K562 (cell line): Measurements from ENCODE around the gene CGA. TPM values are rescaled to one million over a fixed set of nuclear protein-coding genes. Genes with fewer than 3 reads are reported as not detected.

Experiments
- CTBP1 ChIP-seq: fragments of 450-650 bp; IDR thresholded peaks from 2 replicates; pipeline ENCODE4 v1.6.1; 2016; ENCODE audit warnings: borderline replicate concordance
- EWSR1 ChIP-seq: fragments of 450-650 bp; IDR thresholded peaks from 2 replicates; pipeline ENCODE4 v1.6.1; 2018; ENCODE audit warnings: borderline replicate concordance, mild to moderate bottlenecking, low read depth, moderate library complexity; ENCODE audit not compliant: partially characterized antibody
- FOXM1 ChIP-seq, 2 experiments: fragments of 450-650 bp in 1 of 2; sonication (generic) in 1 of 2; formaldehyde crosslinking in 1 of 2; IDR thresholded peaks; 2 replicates each; pipeline versions ENCODE4 v1.6.1 to v1.9.0; 2017 to 2022; ENCODE audit warnings: low read depth in 2 of 2, mild to moderate bottlenecking in 2 of 2, missing genetic modification reagents in 1 of 2, moderate library complexity in 1 of 2
- HNRNPH1 ChIP-seq: fragments of 200-400 bp; formaldehyde crosslinking; optimal IDR thresholded peaks from 2 replicates; pipeline ENCODE3; 2017; ENCODE audit warnings: low read depth, mild to moderate bottlenecking, low read length, moderate library complexity
- JUND ChIP-seq, 2 experiments: IDR thresholded peaks; 2 replicates in 1 of 2; 3 replicates in 1 of 2; pipeline ENCODE4 v1.6.1; 2011; ENCODE audit warnings: borderline replicate concordance in 2 of 2, low read depth in 2 of 2, low read length in 2 of 2, improper control_type of control experiment in 1 of 2, missing biosample characterization in 1 of 2, missing genetic modification characterization in 1 of 2, missing genetic modification reagents in 1 of 2
- KLF10 ChIP-seq: fragments of 250-450 bp; sonication (Bioruptor Pico); IDR thresholded peaks from 2 replicates; pipeline ENCODE4 v1.6.1; 2021; ENCODE audit warnings: matching md5 sums
- KLF16 ChIP-seq: IDR thresholded peaks from 2 replicates; pipeline ENCODE4 v1.6.1; 2016; ENCODE audit warnings: antibody characterized with exemption
- MAFK ChIP-seq: IDR thresholded peaks from 2 replicates; pipeline ENCODE4 v1.6.1; 2011; ENCODE audit warnings: low read length, improper control_type of control experiment
- MIER1 ChIP-seq: fragments of 450-650 bp; IDR thresholded peaks from 2 replicates; pipeline ENCODE4 v1.6.1; 2016; ENCODE audit warnings: antibody characterized with exemption, mild to moderate bottlenecking, low read depth
- POLR3A ChIP-seq: IDR thresholded peaks from 2 replicates; pipeline ENCODE4 v1.6.1; 2011; ENCODE audit warnings: borderline replicate concordance, mild to moderate bottlenecking, moderate library complexity; ENCODE audit not compliant: insufficient read length, insufficient read depth; ENCODE audit errors: extremely low read depth
- PTRF ChIP-seq: fragments of 450-650 bp; IDR thresholded peaks from 2 replicates; pipeline ENCODE4 v1.6.1; 2016; ENCODE audit warnings: mild to moderate bottlenecking, missing genetic modification characterization, missing compliant biosample characterization
- SNIP1 ChIP-seq: fragments of 450-650 bp; IDR thresholded peaks from 2 replicates; pipeline ENCODE4 v1.7.1; 2017; ENCODE audit warnings: low read depth, mild to moderate bottlenecking
- TCFL5 ChIP-seq: fragments of 250-450 bp; sonication (Bioruptor Pico); conservative IDR thresholded peaks from 2 replicates; pipeline ENCODE4 v1.6.1; 2021; ENCODE audit warnings: mild to moderate bottlenecking, moderate library complexity, matching md5 sums
- TFAM ChIP-seq: fragments of 250-450 bp; sonication (Bioruptor Pico); conservative IDR thresholded peaks from 2 replicates; pipeline ENCODE4 v1.5.0; 2021; ENCODE audit warnings: mild to moderate bottlenecking, moderate library complexity
- ZNF785 ChIP-seq: fragments of 250-450 bp; sonication (Bioruptor Pico); IDR thresholded peaks from 2 replicates; pipeline ENCODE4 v1.4.0; 2020; ENCODE audit warnings: mild to moderate bottlenecking
- polyA plus RNA-seq, 8 experiments: library from polyadenylated mRNA; depleted of rRNA in 4 of 8; stranded (reverse) in 5 of 8; unstranded in 3 of 8; fragments of >200 nt; fragmentation: Nextera tagmentation in 2 of 8; fragmentation: Illumina TruSeq in 1 of 8; extraction: Ambion mirVana in 2 of 8; extraction: Trizol in 1 of 8; gene quantifications; 2 replicates each; pipeline versions ENCODE4 v1.2.1 to v1.2.3, GENCODE V29; 2011 to 2014; ENCODE audit warnings: inconsistent platforms in 1 of 8, missing spikeins in 1 of 8
- total RNA-seq, 7 experiments: library from RNA; depleted of rRNA in 6 of 7; stranded (reverse); fragments of >200 nt in 6 of 7; fragmentation: Illumina TruSeq in 2 of 7; extraction: Trizol in 2 of 7; gene quantifications; 2 replicates each; pipeline versions ENCODE4 v1.2.1 to v1.2.3, GENCODE V29; 2011 to 2021; ENCODE audit warnings: low replicate concordance in 1 of 7
- TF ChIP-seq, protein P1 (sequence below): fragments of 250-450 bp; sonication (Bioruptor Pico); IDR thresholded peaks from 2 replicates; pipeline ENCODE4 v1.5.0; 2020; ENCODE audit warnings: mild to moderate bottlenecking
- TF ChIP-seq, protein P2 (sequence below), 2 experiments: IDR thresholded peaks in 1 of 2; conservative IDR thresholded peaks in 1 of 2; 2 replicates each; pipeline ENCODE4 v1.6.1; 2016; ENCODE audit warnings: low read depth in 2 of 2, mild to moderate bottlenecking in 1 of 2, missing compliant biosample characterization in 1 of 2, missing genetic modification characterization in 1 of 2, moderate library complexity in 1 of 2
- TF ChIP-seq, protein P3 (sequence below): fragments of 250-450 bp; sonication (Bioruptor Pico); IDR thresholded peaks from 2 replicates; pipeline ENCODE4 v1.8.0; 2021; ENCODE audit warnings: moderate library complexity, mild to moderate bottlenecking, inconsistent platforms
- TF ChIP-seq, protein P4 (sequence below), 3 experiments: IDR thresholded peaks in 2 of 3; conservative IDR thresholded peaks in 1 of 3; 2 replicates each; pipeline ENCODE4 v1.5.1; 2011 to 2012; ENCODE audit warnings: low read length in 3 of 3, mild to moderate bottlenecking in 3 of 3, control low read depth in 2 of 3, improper control_type of control experiment in 1 of 3, inconsistent platforms in 1 of 3, low read depth in 1 of 3, mixed read lengths in 1 of 3, moderate library complexity in 1 of 3; ENCODE audit not compliant: insufficient read depth in 2 of 3

Gene CGA
- total and polyA plus RNA-seq, 9 of the 15 experiments (the other 6 are each of a cell fraction or from before 2014, with no cell fraction given) = 0.13 to 0.24 TPM; not detected in 7

GRCh38 chr6:87078983-87079616 is 15.8 kb downstream of the CGA start (continued):
- TF ChIP-seq, protein P1, sequence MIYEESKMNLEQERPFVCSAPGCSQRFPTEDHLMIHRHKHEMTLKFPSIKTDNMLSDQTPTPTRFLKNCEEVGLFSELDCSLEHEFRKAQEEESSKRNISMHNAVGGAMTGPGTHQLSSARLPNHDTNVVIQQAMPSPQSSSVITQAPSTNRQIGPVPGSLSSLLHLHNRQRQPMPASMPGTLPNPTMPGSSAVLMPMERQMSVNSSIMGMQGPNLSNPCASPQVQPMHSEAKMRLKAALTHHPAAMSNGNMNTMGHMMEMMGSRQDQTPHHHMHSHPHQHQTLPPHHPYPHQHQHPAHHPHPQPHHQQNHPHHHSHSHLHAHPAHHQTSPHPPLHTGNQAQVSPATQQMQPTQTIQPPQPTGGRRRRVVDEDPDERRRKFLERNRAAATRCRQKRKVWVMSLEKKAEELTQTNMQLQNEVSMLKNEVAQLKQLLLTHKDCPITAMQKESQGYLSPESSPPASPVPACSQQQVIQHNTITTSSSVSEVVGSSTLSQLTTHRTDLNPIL (CRISPR knock-in tag) = no peak
- no peak for TF ChIP-seq HNRNPH1
- TF ChIP-seq MAFK = peak; percentile 55
- TF ChIP-seq, protein P2, sequence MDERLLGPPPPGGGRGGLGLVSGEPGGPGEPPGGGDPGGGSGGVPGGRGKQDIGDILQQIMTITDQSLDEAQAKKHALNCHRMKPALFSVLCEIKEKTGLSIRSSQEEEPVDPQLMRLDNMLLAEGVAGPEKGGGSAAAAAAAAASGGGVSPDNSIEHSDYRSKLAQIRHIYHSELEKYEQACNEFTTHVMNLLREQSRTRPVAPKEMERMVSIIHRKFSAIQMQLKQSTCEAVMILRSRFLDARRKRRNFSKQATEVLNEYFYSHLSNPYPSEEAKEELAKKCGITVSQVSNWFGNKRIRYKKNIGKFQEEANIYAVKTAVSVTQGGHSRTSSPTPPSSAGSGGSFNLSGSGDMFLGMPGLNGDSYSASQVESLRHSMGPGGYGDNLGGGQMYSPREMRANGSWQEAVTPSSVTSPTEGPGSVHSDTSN (CRISPR knock-in tag; IDR thresholded peaks at IDR 0.05; ENCODE audit: low read depth) = no peak
- TF ChIP-seq, protein P2 (tag; conservative IDR thresholded peaks at IDR 0.05; ENCODE audit: low read depth) = no peak
- TF ChIP-seq, protein P3, sequence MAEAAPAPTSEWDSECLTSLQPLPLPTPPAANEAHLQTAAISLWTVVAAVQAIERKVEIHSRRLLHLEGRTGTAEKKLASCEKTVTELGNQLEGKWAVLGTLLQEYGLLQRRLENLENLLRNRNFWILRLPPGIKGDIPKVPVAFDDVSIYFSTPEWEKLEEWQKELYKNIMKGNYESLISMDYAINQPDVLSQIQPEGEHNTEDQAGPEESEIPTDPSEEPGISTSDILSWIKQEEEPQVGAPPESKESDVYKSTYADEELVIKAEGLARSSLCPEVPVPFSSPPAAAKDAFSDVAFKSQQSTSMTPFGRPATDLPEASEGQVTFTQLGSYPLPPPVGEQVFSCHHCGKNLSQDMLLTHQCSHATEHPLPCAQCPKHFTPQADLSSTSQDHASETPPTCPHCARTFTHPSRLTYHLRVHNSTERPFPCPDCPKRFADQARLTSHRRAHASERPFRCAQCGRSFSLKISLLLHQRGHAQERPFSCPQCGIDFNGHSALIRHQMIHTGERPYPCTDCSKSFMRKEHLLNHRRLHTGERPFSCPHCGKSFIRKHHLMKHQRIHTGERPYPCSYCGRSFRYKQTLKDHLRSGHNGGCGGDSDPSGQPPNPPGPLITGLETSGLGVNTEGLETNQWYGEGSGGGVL (CRISPR knock-in tag) = no peak
- TF ChIP-seq, protein P4, sequence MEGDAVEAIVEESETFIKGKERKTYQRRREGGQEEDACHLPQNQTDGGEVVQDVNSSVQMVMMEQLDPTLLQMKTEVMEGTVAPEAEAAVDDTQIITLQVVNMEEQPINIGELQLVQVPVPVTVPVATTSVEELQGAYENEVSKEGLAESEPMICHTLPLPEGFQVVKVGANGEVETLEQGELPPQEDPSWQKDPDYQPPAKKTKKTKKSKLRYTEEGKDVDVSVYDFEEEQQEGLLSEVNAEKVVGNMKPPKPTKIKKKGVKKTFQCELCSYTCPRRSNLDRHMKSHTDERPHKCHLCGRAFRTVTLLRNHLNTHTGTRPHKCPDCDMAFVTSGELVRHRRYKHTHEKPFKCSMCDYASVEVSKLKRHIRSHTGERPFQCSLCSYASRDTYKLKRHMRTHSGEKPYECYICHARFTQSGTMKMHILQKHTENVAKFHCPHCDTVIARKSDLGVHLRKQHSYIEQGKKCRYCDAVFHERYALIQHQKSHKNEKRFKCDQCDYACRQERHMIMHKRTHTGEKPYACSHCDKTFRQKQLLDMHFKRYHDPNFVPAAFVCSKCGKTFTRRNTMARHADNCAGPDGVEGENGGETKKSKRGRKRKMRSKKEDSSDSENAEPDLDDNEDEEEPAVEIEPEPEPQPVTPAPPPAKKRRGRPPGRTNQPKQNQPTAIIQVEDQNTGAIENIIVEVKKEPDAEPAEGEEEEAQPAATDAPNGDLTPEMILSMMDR (IDR thresholded peaks at IDR 0.05 in 2 of 3, conservative IDR thresholded peaks at IDR 0.05 in 1 of 3; ENCODE audit: insufficient read depth in 2 of 3, low read depth in 1 of 3, low read length in 3 of 3) = peak; percentile 78 to 91 (median 84)
- TF ChIP-seq POLR3A = no peak
- TF ChIP-seq SNIP1 = no peak
- TF ChIP-seq JUND (IDR thresholded peaks at IDR 0.05; ENCODE audit: borderline replicate concordance, low read depth, low read length) = 0 out of 2 replicates have a peak, but pooled peaks have one; percentile 32
- TF ChIP-seq JUND (tag; IDR thresholded peaks at IDR 0.05; ENCODE audit: borderline replicate concordance, low read depth, low read length) = no peak; the same call in 2 of the 3 replicates
- no peak for TF ChIP-seq ZNF785 (CRISPR knock-in tag)
- TF ChIP-seq TCFL5 = no peak
- TF ChIP-seq TFAM (CRISPR knock-in tag) = no peak
- TF ChIP-seq FOXM1 (IDR thresholded peaks at IDR 0.05; ENCODE audit: low read depth) = no peak
- no peak for TF ChIP-seq FOXM1 (CRISPR knock-in tag; IDR thresholded peaks at IDR 0.05; ENCODE audit: low read depth)
- no peak for TF ChIP-seq PTRF (tag)
- 0 out of 2 replicates have a peak, but pooled peaks have one; percentile 27 for TF ChIP-seq KLF16
- no peak for TF ChIP-seq MIER1
- TF ChIP-seq EWSR1 = no peak
- no peak for TF ChIP-seq CTBP1
- no peak for TF ChIP-seq KLF10
